Astrocyte of the spinal cord (primary cell): ENCODE data around the gene EXOC6.

Experiments used
- DNase-seq: peaks from one replicate; pipeline ENCODE4 v3.0.0; 2011; ENCODE audit warnings: low read depth, low spot score
- H3K4me3 ChIP-seq: 2 replicates; pipeline ENCODE4 v1.5.1; 2011; ENCODE audit warnings: low read depth, mild to moderate bottlenecking, low read length, moderate library complexity
- in situ Hi-C: cut with HindIII; loops from 2 replicates; pipeline ENCODE4 v1.10.0; 2017; ENCODE audit warnings: low sequenced_read_pairs
- TF ChIP-seq, protein P1 (sequence below): IDR thresholded peaks from 2 replicates; pipeline ENCODE4 v1.5.1; 2012; ENCODE audit warnings: low read depth, mild to moderate bottlenecking, low read length, inconsistent platforms

The EXOC6 gene

GRCh38 chr10:92886334-92886961 is 38.1 kb downstream of the EXOC6 start:
- TF ChIP-seq, protein P1, sequence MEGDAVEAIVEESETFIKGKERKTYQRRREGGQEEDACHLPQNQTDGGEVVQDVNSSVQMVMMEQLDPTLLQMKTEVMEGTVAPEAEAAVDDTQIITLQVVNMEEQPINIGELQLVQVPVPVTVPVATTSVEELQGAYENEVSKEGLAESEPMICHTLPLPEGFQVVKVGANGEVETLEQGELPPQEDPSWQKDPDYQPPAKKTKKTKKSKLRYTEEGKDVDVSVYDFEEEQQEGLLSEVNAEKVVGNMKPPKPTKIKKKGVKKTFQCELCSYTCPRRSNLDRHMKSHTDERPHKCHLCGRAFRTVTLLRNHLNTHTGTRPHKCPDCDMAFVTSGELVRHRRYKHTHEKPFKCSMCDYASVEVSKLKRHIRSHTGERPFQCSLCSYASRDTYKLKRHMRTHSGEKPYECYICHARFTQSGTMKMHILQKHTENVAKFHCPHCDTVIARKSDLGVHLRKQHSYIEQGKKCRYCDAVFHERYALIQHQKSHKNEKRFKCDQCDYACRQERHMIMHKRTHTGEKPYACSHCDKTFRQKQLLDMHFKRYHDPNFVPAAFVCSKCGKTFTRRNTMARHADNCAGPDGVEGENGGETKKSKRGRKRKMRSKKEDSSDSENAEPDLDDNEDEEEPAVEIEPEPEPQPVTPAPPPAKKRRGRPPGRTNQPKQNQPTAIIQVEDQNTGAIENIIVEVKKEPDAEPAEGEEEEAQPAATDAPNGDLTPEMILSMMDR: no peak
- in situ Hi-C loops: no loop called here
- no peak overlapping the region for H3K4me3 ChIP-seq
- DNase-seq: peak; percentile 7

- no peak overlapping the region for H3K4me3 ChIP-seq
- in situ Hi-C loops: no loop called here
- TF ChIP-seq, protein P1: no peak
- no peak for DNase-seq
These were observed 42.2 kb downstream of the EXOC6 start for GRCh38 chr10:92890471-92890870.

GRCh38 chr10:92891885-92892690 is 43.8 kb downstream of the EXOC6 start:
- TF ChIP-seq, protein P1: no peak
- in situ Hi-C loops: no loop called here
- H3K4me3 ChIP-seq: no peak overlapping the region
- peak; percentile 77 for DNase-seq

DNA sequence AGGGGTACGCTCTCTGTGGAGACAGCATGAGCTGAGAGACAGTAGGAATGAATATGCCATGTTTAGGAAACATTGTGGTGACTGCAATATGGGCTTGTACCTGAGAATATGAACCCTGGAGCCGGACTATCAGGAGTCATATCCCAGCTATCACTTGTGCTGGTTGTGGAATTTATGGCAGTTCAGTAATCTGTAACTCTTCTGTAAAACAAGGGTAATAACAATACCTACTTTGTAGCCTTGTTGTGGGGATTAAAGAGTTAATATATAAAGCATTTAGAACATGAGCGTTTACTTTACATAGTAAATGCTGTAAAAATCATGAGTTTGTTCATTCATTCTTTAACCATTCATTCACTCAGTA is 44.4 kb downstream of the EXOC6 start:
- in situ Hi-C loops: no loop called here
- no peak for DNase-seq
- no peak overlapping the region for H3K4me3 ChIP-seq
- TF ChIP-seq, protein P1: no peak

DNA sequence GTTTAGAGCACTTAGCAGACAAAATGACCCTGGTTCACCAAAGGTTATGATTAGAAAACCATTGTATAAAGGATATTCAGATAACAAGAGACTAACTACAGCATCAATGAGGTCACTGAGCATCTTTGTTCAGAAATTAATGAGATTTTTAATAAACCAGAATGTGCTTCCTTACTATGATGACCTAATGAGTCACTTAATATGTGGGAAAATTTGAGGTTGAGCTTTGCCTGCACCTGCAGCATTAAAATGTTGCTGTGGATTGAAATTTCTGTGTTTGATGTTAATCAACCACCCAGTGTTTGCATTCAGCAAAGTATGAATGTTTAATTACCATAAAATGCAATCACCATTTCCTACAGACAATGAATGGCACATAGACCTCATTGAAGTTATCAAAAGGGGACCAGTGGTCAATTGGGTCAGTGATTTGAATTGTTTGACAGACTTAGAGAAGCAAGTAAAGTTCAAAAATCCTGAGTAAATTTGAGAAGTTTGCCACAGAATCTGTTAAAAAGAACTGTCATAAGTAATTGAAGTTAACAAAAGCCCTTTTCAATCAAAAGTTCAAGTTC is 45.8 kb downstream of the EXOC6 start:
- H3K4me3 ChIP-seq: no peak overlapping the region
- TF ChIP-seq, protein P1: no peak
- no peak for DNase-seq
- in situ Hi-C loops: no loop called here

GRCh38 chr10:92897916-92898315 is 49.6 kb downstream of the EXOC6 start:
- TF ChIP-seq, protein P1: no peak
- in situ Hi-C loops: no loop called here
- DNase-seq: no peak
- H3K4me3 ChIP-seq: no peak overlapping the region
